VCaP (cell line): ENCODE results near the gene ITGB6.

Source experiments
- H3K27ac ChIP-seq: fragments of 450-650 bp; 2 replicates; pipeline ENCODE4 v1.5.1; 2017
- TF ChIP-seq, protein P1 (sequence below): fragments of 450-650 bp; conservative IDR thresholded peaks from 2 replicates; pipeline ENCODE4 v1.5.1; 2017; ENCODE audit warnings: mild to moderate bottlenecking, moderate library complexity

Gene ITGB6

GRCh38 chr2:160175169-160176134 lies 24.6 kb downstream of the ITGB6 start:
- TF ChIP-seq, protein P1, sequence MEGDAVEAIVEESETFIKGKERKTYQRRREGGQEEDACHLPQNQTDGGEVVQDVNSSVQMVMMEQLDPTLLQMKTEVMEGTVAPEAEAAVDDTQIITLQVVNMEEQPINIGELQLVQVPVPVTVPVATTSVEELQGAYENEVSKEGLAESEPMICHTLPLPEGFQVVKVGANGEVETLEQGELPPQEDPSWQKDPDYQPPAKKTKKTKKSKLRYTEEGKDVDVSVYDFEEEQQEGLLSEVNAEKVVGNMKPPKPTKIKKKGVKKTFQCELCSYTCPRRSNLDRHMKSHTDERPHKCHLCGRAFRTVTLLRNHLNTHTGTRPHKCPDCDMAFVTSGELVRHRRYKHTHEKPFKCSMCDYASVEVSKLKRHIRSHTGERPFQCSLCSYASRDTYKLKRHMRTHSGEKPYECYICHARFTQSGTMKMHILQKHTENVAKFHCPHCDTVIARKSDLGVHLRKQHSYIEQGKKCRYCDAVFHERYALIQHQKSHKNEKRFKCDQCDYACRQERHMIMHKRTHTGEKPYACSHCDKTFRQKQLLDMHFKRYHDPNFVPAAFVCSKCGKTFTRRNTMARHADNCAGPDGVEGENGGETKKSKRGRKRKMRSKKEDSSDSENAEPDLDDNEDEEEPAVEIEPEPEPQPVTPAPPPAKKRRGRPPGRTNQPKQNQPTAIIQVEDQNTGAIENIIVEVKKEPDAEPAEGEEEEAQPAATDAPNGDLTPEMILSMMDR, result no peak
- H3K27ac ChIP-seq, result no peak overlapping the region

DNA sequence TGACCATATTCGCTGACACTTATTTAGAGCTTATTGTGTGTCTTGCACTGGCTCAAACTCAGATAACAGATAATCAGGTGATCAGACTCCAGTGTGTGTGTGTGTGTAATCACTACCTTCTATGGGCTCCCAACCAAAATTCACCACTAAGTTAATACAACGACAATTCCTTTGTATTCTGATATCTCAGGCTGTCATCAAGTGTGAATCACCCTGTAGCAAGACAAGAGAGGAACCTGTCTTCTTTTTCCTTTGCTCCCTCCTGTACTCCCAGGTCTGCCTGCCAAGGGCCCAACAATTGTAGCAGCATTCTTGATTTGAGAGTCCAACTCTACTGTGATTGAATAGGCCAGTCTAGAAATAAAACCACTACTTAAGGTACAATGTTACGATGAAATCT lies 25.8 kb downstream of the ITGB6 start:
- TF ChIP-seq, protein P1, result no peak
- H3K27ac ChIP-seq, result no peak overlapping the region

- TF ChIP-seq, protein P1, result no peak
- H3K27ac ChIP-seq, result no peak overlapping the region
These were observed 30.1 kb downstream of the ITGB6 start for GRCh38 chr2:160169988-160170387.

- no peak overlapping the region for H3K27ac ChIP-seq
- TF ChIP-seq, protein P1, result no peak
These were observed 30.6 kb downstream of the ITGB6 start for GRCh38 chr2:160169471-160169870.

DNA sequence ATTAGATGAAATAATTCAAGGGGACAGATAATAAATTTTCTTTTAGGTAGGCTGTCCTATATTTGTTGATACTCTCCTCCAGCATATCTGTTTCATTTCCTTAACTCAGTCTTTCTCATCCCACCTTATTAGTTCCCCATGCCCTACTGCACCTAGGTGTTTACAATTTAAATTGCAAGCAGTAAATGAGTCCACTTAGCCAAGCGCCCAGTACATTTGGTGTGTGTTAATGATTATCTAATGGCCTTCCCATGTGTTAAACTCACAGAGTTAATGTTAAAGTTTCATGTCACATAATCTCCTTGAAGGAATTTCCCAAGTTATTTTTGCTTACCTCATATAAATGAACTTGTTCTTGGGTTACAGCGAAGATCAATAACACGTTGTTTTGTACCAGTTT lies 31.2 kb downstream of the ITGB6 start:
- TF ChIP-seq, protein P1, result no peak
- peak overlapping the region; percentile 91; the same call in 1 of the 2 replicates for H3K27ac ChIP-seq

- TF ChIP-seq, protein P1, result no peak
- peak overlapping the region; percentile 91 for H3K27ac ChIP-seq
These were observed 32.9 kb downstream of the ITGB6 start for GRCh38 chr2:160167089-160167740.

DNA sequence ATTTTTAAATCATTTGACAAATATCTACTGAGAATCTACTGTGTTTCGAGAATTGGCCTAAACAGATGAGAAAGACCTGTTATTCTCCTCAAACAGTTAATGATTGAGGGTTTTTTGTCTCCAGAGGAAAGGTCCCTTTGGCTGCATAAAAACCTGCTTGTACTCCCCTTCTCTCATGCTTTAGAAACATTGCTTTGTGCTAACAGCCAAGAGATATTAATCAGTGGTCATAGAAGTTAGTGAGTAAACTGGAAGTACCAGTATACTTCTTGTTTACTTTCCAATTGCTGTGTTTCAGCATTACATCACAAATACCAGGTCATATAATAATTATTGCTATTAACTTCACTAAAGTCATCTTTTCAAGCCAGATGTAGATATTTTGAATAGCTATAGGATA lies 34.1 kb downstream of the ITGB6 start:
- H3K27ac ChIP-seq, result peak overlapping the region; percentile 91

More for the DNA sequence above, 34.1 kb downstream of the ITGB6 start:
- TF ChIP-seq, protein P1, result no peak
